NB4 (cell line): ENCODE results near the gene YIPF1.

Source experiments
- CTCF ChIP-seq: IDR thresholded peaks from one replicate; pipeline ENCODE4 v1.5.1; 2012; ENCODE audit warnings: low read depth, low read length
- POLR2A ChIP-seq: IDR thresholded peaks from 2 replicates; pipeline ENCODE4 v1.6.1; 2011; ENCODE audit warnings: mild to moderate bottlenecking; ENCODE audit not compliant: insufficient read length; ENCODE audit errors: extremely low read depth

- TF ChIP-seq CTCF, result no peak
- TF ChIP-seq POLR2A, result no peak
Observed at GRCh38 chr1:53931523-53931922, 41.9 kb upstream of the YIPF1 start.
